Measurements from ENCODE around the gene YES1.

GRCh38 chr18:706405-706804 lies 105.6 kb downstream of the YES1 start:
- TF ChIP-seq CTCF (IDR thresholded peaks at IDR 0.05; ENCODE audit: control extremely low read depth in 1 of 3, insufficient read depth in 1 of 3, low read depth in 1 of 3, low read length in 3 of 3) (no peak), POLR2A (IDR thresholded peaks at IDR 0.05; ENCODE audit: control extremely low read depth in 1 of 2, low read depth in 2 of 2, low read length in 2 of 2) (no peak), JUND (IDR thresholded peaks at IDR 0.05; ENCODE audit: low read length) (no peak), MAFK (IDR thresholded peaks at IDR 0.05; ENCODE audit: low read depth, low read length) (no peak), EP300 (IDR thresholded peaks at IDR 0.05; ENCODE audit: borderline replicate concordance in 1 of 2, low read depth in 2 of 2, low read length in 2 of 2) (no peak), SIN3A (conservative IDR thresholded peaks at IDR 0.05 in 1 of 2, IDR thresholded peaks at IDR 0.05 in 1 of 2; ENCODE audit: low read depth in 1 of 2, low read length in 2 of 2) (no peak), FOSL1 (IDR thresholded peaks at IDR 0.05; ENCODE audit: insufficient read depth, low read depth, low read length) (no peak), ZNF274 (IDR thresholded peaks at IDR 0.05; ENCODE audit: borderline replicate concordance, extremely low read depth, low read length) (no peak), RFX5 (IDR thresholded peaks at IDR 0.05; ENCODE audit: borderline replicate concordance, low read depth, low read length) (no peak), EZH2 (IDR thresholded peaks at IDR 0.05; ENCODE audit: low read depth, low read length, severe bottlenecking) (no peak), BRCA1 (IDR thresholded peaks at IDR 0.05; ENCODE audit: low read depth, low read length) (no peak)
